ENCODE data around the gene LIG1. TPM values are rescaled to one million over a fixed set of nuclear protein-coding genes. Genes with fewer than 3 reads are reported as not detected.

Gene LIG1
- total and polyA plus RNA-seq, 9 of the 15 experiments (the other 6 are each of a cell fraction or from before 2014, with no cell fraction given) = 9.6 to 114 (median 71.1) TPM

- peak; percentile 48 for TF ChIP-seq POLR2G (IDR thresholded peaks at IDR 0.05; ENCODE audit: low read depth, low read length)
- no peak for TF ChIP-seq SMARCE1 (IDR thresholded peaks at IDR 0.05)
- Histone ChIP-seq H3K9ac (ENCODE audit: insufficient read depth in 1 of 2, low read depth in 2 of 2, low read length in 2 of 2) (no peak overlapping the region), H3K27me3 (ENCODE audit: control insufficient read depth in 2 of 2, insufficient read depth in 2 of 2, low read length in 2 of 2) (no peaks in the 10 kb centered on the region), H3K36me3 (ENCODE audit: control insufficient read depth, insufficient read depth, low read length) (peaks cover 76% of the 10 kb centered on the region; the same call in 2 of the 3 replicates), H4K20me1 (replicated peaks; ENCODE audit: control insufficient read depth, insufficient read depth, low read length) (no peaks in the 10 kb centered on the region), H3K27ac (ENCODE audit: extremely low read depth, low read depth, low read length) (no peak overlapping the region), H3K9me1 (ENCODE audit: control insufficient read depth, insufficient read depth, low read length) (no peaks in the 10 kb centered on the region), H3K4me3 (no peak overlapping the region), H2AFZ (ENCODE audit: low read depth, low read length) (no peak overlapping the region), H3K4me2 (ENCODE audit: insufficient read depth, low read length) (no peak overlapping the region), H3K79me2 (ENCODE audit: control insufficient read depth, insufficient read depth, low read length) (no peaks in the 10 kb centered on the region), H3K4me1 (replicated peaks in 1 of 2; ENCODE audit: control insufficient read depth in 2 of 2, insufficient read depth in 2 of 2, low read length in 2 of 2) (peaks cover 0 to 11% of the 10 kb centered on the region in 2 experiments; a peak in 1 of 5 replicates), H3K9me3 (replicated peaks; ENCODE audit: control insufficient read depth, insufficient read depth, low read depth, low read length) (no peaks in the 10 kb centered on the region)
- POLR2A ChIA-PET = interaction anchor here (0.5 to 1.3 kb wide), 5 partner anchors 10 to 144 kb away, joined by 3 to 4 read pairs (median 3); no protein-coding TSS in a partner anchor
- BruUV-seq (replicated peaks) = no TSS peak
- no peak for ATAC-seq
- intact Hi-C loops (cut with micrococcal nuclease) (no loop called here), in situ Hi-C loops (cut with MboI) (no loop called here)
- CTCF ChIA-PET (ENCODE audit: low intra/inter-chr PET ratio) = no interaction called here
- no peak for DNase-seq (ENCODE audit: extremely low read depth in 1 of 4, low spot score in 3 of 4)
- FAIRE-seq = no peak
- WGBS (ENCODE audit: insufficient coverage, low coverage, missing lambda C conversion rate) = 94% methylated on average over 22 of the region's 26 CpGs
Measured at GRCh38 chr19:48137411-48137810, 32.7 kb downstream of the LIG1 start.

DNA sequence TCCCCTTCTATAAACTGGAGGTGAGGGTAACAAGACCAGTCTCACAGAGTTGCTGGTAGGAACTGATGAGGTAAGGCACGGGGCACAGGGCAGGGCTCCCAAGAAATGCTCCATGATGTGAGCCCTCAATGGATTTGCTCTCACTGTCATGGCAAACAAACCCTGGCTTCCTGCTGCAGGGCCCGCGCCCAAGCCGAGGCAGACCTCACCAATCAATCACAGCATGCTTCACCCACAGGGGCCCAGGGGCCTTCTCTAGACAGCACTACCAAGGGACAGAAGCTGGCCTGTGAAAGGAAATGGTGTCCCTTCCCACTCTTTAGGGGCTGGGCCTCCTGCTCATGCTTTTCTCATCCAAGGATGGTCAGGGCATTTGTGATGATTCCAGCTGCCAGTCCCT is 33.6 kb downstream of the LIG1 start:
- no peak overlapping the region for H3K9ac ChIP-seq (ENCODE audit: insufficient read depth in 1 of 2, low read depth in 2 of 2, low read length in 2 of 2)
- H3K79me2 ChIP-seq (ENCODE audit: control insufficient read depth, insufficient read depth, low read length) = no peaks in the 10 kb centered on the region
- H3K9me1 ChIP-seq (ENCODE audit: control insufficient read depth, insufficient read depth, low read length) = no peaks in the 10 kb centered on the region
- no peak for DNase-seq (ENCODE audit: extremely low read depth in 1 of 4, low spot score in 3 of 4)
- peaks cover 79% of the 10 kb centered on the region; the same call in 2 of the 3 replicates for H3K36me3 ChIP-seq (ENCODE audit: control insufficient read depth, insufficient read depth, low read length)
- in situ Hi-C loops (cut with MboI) = no loop called here
- FAIRE-seq = no peak
- no peak overlapping the region for H2AFZ ChIP-seq (ENCODE audit: low read depth, low read length)
- H3K9me3 ChIP-seq (replicated peaks; ENCODE audit: control insufficient read depth, insufficient read depth, low read depth, low read length) = no peaks in the 10 kb centered on the region
- H3K27me3 ChIP-seq (ENCODE audit: control insufficient read depth in 2 of 2, insufficient read depth in 2 of 2, low read length in 2 of 2) = no peaks in the 10 kb centered on the region
- TF ChIP-seq RCOR1 (IDR thresholded peaks at IDR 0.05; ENCODE audit: borderline replicate concordance in 1 of 2, low read depth in 2 of 2, low read length in 2 of 2) = no peak
- no peak for TF ChIP-seq XRCC5 (IDR thresholded peaks at IDR 0.05; ENCODE audit: low read depth, low read length)
- TF ChIP-seq JUNB (CRISPR knock-in tag; conservative IDR thresholded peaks at IDR 0.05) = no peak
- no peak for TF ChIP-seq ATF7 (IDR thresholded peaks at IDR 0.05)
- no peak for TF ChIP-seq NCOA1 (IDR thresholded peaks at IDR 0.05; ENCODE audit: low read depth)
- TF ChIP-seq ZBTB17 (CRISPR knock-in tag; IDR thresholded peaks at IDR 0.05) = peak; percentile 91
- TF ChIP-seq ZNF23 (CRISPR knock-in tag; IDR thresholded peaks at IDR 0.05) = peak; percentile 78
- TF ChIP-seq, protein P1, sequence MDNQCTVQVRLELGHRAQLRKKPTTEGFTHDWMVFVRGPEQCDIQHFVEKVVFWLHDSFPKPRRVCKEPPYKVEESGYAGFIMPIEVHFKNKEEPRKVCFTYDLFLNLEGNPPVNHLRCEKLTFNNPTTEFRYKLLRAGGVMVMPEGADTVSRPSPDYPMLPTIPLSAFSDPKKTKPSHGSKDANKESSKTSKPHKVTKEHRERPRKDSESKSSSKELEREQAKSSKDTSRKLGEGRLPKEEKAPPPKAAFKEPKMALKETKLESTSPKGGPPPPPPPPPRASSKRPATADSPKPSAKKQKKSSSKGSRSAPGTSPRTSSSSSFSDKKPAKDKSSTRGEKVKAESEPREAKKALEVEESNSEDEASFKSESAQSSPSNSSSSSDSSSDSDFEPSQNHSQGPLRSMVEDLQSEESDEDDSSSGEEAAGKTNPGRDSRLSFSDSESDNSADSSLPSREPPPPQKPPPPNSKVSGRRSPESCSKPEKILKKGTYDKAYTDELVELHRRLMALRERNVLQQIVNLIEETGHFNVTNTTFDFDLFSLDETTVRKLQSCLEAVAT (IDR thresholded peaks at IDR 0.05) = peak in 1 of 2 experiments; percentile 81; a peak in 1 of 4 replicates
- no peak for TF ChIP-seq RFX5 (IDR thresholded peaks at IDR 0.05; ENCODE audit: low read depth, low read length)
- TF ChIP-seq, protein P2, sequence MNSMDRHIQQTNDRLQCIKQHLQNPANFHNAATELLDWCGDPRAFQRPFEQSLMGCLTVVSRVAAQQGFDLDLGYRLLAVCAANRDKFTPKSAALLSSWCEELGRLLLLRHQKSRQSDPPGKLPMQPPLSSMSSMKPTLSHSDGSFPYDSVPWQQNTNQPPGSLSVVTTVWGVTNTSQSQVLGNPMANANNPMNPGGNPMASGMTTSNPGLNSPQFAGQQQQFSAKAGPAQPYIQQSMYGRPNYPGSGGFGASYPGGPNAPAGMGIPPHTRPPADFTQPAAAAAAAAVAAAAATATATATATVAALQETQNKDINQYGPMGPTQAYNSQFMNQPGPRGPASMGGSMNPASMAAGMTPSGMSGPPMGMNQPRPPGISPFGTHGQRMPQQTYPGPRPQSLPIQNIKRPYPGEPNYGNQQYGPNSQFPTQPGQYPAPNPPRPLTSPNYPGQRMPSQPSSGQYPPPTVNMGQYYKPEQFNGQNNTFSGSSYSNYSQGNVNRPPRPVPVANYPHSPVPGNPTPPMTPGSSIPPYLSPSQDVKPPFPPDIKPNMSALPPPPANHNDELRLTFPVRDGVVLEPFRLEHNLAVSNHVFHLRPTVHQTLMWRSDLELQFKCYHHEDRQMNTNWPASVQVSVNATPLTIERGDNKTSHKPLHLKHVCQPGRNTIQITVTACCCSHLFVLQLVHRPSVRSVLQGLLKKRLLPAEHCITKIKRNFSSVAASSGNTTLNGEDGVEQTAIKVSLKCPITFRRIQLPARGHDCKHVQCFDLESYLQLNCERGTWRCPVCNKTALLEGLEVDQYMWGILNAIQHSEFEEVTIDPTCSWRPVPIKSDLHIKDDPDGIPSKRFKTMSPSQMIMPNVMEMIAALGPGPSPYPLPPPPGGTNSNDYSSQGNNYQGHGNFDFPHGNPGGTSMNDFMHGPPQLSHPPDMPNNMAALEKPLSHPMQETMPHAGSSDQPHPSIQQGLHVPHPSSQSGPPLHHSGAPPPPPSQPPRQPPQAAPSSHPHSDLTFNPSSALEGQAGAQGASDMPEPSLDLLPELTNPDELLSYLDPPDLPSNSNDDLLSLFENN (IDR thresholded peaks at IDR 0.05; ENCODE audit: low read depth in 2 of 2, low read length in 2 of 2) = 0 out of 4 replicates have a peak, but pooled peaks of 1 of the 2 experiments have one; percentile 22
- CTCF ChIA-PET (ENCODE audit: low intra/inter-chr PET ratio) = no interaction called here
- 87% methylated on average over 4 of the region's 4 CpGs for WGBS (ENCODE audit: insufficient coverage, low coverage, missing lambda C conversion rate)
- no TSS peak for BruUV-seq (replicated peaks)
- H3K4me2 ChIP-seq (ENCODE audit: insufficient read depth, low read length) = no peak overlapping the region
- ATAC-seq = peak; percentile 32; the same call in 2 of the 3 replicates
- peaks cover 0 to 11% of the 10 kb centered on the region in 2 experiments; a peak in 1 of 5 replicates for H3K4me1 ChIP-seq (replicated peaks in 1 of 2; ENCODE audit: control insufficient read depth in 2 of 2, insufficient read depth in 2 of 2, low read length in 2 of 2)
- H4K20me1 ChIP-seq (replicated peaks; ENCODE audit: control insufficient read depth, insufficient read depth, low read length) = no peaks in the 10 kb centered on the region
- intact Hi-C loops (cut with micrococcal nuclease) = no loop called here
- no peak overlapping the region for H3K4me3 ChIP-seq
- POLR2A ChIA-PET = interaction anchor here (0.6 to 1.3 kb wide), 3 partner anchors 11 to 22 kb away, joined by 3 to 4 read pairs (median 3); no protein-coding TSS in a partner anchor
- no peak overlapping the region for H3K27ac ChIP-seq (ENCODE audit: extremely low read depth, low read depth, low read length)

All from K562 (cell line).